Measurements from ENCODE around the gene TNIP1. TPM values are rescaled to one million over a fixed set of nuclear protein-coding genes. Genes with fewer than 3 reads are reported as not detected.

Gene TNIP1
- polyA plus RNA-seq, 1 of the 3 experiments (the other 2 are of a cell fraction), result 46.2 TPM

DNA sequence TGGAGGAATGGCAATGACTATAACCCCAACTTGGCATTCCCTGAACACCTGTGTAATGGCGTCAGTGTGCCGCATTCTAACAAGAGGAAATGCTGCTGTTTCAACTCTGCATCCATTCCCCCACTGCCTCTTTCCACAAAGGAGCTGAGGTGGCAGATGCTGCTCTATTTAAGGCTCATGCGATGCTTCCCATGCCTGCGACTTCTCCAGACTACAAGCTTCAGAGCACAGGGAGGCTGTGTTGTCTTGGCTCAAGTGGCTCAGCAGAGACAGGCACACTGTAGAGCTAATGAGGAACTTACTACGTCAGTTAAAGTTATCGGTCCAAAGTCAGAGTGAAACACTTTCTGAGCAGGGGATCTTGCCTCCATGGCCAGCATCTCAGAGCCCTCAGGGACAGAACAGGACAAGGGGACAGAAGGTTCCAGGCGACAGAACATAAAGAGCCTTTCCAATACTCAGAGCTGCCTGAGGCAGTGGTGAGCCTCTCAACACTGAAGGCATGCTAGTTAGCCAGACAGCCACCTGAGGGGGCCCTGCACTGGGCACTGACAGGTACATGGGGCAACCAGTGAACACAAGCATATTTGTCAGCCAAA, 21.8 kb downstream of the TNIP1 start:
- Histone ChIP-seq H3K27me3 (ENCODE audit: insufficient read depth) (no peaks in the 10 kb centered on the region), H3K9me3 (no peaks in the 10 kb centered on the region), H3K36me3 (replicated peaks in 1 of 2; ENCODE audit: control insufficient read depth in 1 of 2, insufficient read depth in 2 of 2, low read length in 1 of 2) (peaks cover 16 to 27% of the 10 kb centered on the region in 2 experiments), H3K27ac (ENCODE audit: low read depth in 2 of 2, low read length in 1 of 2) (no peak overlapping the region), H2AFZ (ENCODE audit: low read depth) (no peak overlapping the region), H3K4me1 (ENCODE audit: control insufficient read depth in 1 of 2, insufficient read depth in 2 of 2, low read depth in 1 of 2, low read length in 1 of 2) (peaks cover 8% of the 10 kb centered on the region in 2 experiments; a peak in 2 of 4 replicates), H3K4me3 (ENCODE audit: low read depth in 2 of 2, low read length in 1 of 2) (no peak overlapping the region), H3K9me2 (no peaks in the 10 kb centered on the region), H3K4me2 (no peak overlapping the region), H3F3A (replicated peaks; ENCODE audit: insufficient read depth) (peaks cover 4% of the 10 kb centered on the region), H3K79me2 (ENCODE audit: insufficient read depth) (peaks cover 2% of the 10 kb centered on the region; the same call in 1 of the 2 replicates), H4K20me1 (ENCODE audit: insufficient read depth) (peaks cover 11% of the 10 kb centered on the region), H3K9ac (no peak overlapping the region)
- CTCF ChIA-PET, result interaction anchor here (1.3 to 13.3 kb wide), 4 partner anchors 11 to 57 kb away, joined by 3 to 441 read pairs (median 11); no protein-coding TSS in a partner anchor
- POLR2A ChIA-PET, result no interaction called here
- WGBS (ENCODE audit: low lambda C conversion rate), result 93% methylated on average over 7 of the region's 7 CpGs
- no peak for DNase-seq
- no peak for TF ChIP-seq JUND (IDR thresholded peaks at IDR 0.05)
- TF ChIP-seq POLR2AphosphoS5 (IDR thresholded peaks at IDR 0.05; ENCODE audit: low read depth, low read length), result no peak
- TF ChIP-seq EZH2phosphoT487 (IDR thresholded peaks at IDR 0.05; ENCODE audit: borderline replicate concordance, low read depth), result no peak
- TF ChIP-seq RXRA (IDR thresholded peaks at IDR 0.05; ENCODE audit: borderline replicate concordance, low read depth), result no peak
- TF ChIP-seq GABPA (IDR thresholded peaks at IDR 0.05; ENCODE audit: low read depth), result no peak
- TF ChIP-seq YY1 (IDR thresholded peaks at IDR 0.05; ENCODE audit: low read depth), result no peak
- no peak for TF ChIP-seq EP300 (IDR thresholded peaks at IDR 0.05; ENCODE audit: borderline replicate concordance in 1 of 2, low read depth in 1 of 2, low read length in 1 of 2)

DNA sequence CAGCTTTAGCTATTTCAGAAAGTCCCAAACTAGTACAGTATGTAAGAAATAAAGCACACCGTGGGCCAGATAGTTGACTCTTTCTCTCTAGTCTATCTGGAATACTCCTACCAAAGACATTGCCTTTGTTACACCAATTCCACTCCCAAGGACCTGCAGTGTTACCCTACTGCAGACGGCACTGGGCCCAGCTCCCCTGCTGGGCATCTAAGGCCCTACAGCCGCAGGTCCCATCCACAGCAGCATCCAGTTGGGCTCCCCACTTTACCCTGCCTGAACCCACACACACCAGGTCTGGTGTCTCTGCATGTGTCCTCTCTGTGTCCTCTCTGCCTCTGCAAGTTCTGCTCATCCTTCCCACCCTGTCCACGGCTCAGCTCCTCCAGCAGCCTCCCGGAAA, 22.5 kb downstream of the TNIP1 start:
- no peak for TF ChIP-seq GABPA (IDR thresholded peaks at IDR 0.05; ENCODE audit: low read depth)
- TF ChIP-seq, protein P1, sequence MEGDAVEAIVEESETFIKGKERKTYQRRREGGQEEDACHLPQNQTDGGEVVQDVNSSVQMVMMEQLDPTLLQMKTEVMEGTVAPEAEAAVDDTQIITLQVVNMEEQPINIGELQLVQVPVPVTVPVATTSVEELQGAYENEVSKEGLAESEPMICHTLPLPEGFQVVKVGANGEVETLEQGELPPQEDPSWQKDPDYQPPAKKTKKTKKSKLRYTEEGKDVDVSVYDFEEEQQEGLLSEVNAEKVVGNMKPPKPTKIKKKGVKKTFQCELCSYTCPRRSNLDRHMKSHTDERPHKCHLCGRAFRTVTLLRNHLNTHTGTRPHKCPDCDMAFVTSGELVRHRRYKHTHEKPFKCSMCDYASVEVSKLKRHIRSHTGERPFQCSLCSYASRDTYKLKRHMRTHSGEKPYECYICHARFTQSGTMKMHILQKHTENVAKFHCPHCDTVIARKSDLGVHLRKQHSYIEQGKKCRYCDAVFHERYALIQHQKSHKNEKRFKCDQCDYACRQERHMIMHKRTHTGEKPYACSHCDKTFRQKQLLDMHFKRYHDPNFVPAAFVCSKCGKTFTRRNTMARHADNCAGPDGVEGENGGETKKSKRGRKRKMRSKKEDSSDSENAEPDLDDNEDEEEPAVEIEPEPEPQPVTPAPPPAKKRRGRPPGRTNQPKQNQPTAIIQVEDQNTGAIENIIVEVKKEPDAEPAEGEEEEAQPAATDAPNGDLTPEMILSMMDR (IDR thresholded peaks at IDR 0.05), result peak; percentile 16; the same call in 1 of the 2 replicates
- Histone ChIP-seq H3K9me2 (no peaks in the 10 kb centered on the region), H3K27me3 (ENCODE audit: insufficient read depth) (no peaks in the 10 kb centered on the region), H3K27ac (ENCODE audit: low read depth in 2 of 2, low read length in 1 of 2) (no peak overlapping the region), H4K20me1 (ENCODE audit: insufficient read depth) (peaks cover 6% of the 10 kb centered on the region), H3K4me3 (ENCODE audit: low read depth in 2 of 2, low read length in 1 of 2) (no peak overlapping the region), H3K9me3 (no peaks in the 10 kb centered on the region), H3K4me1 (ENCODE audit: control insufficient read depth in 1 of 2, insufficient read depth in 2 of 2, low read depth in 1 of 2, low read length in 1 of 2) (peaks cover 6 to 8% of the 10 kb centered on the region in 2 experiments; a peak in 2 of 4 replicates), H3K79me2 (ENCODE audit: insufficient read depth) (no peaks in the 10 kb centered on the region), H3K9ac (no peak overlapping the region), H2AFZ (ENCODE audit: low read depth) (no peak overlapping the region), H3K36me3 (replicated peaks in 1 of 2; ENCODE audit: control insufficient read depth in 1 of 2, insufficient read depth in 2 of 2, low read length in 1 of 2) (peaks cover 16 to 27% of the 10 kb centered on the region in 2 experiments), H3F3A (replicated peaks; ENCODE audit: insufficient read depth) (peaks cover 4% of the 10 kb centered on the region), H3K4me2 (no peak overlapping the region)
- ChIA-PET POLR2A (no interaction called here), CTCF (interaction anchor here (1.3 to 13.3 kb wide), 4 partner anchors 11 to 56 kb away, joined by 3 to 441 read pairs (median 11); no protein-coding TSS in a partner anchor)
- 92% methylated on average over 3 of the region's 5 CpGs for WGBS (ENCODE audit: low lambda C conversion rate)
- no peak for DNase-seq

All from SK-N-SH (cell line).